ENCODE measurements around the gene WBP2NL.

Gene WBP2NL

GRCh38 chr22:42073621-42074041 is 75.0 kb downstream of the WBP2NL start:
- no peaks in the 10 kb centered on the region for H3K27me3 ChIP-seq (ENCODE audit: low read depth, low read length)
- TF ChIP-seq CTCF (IDR thresholded peaks at IDR 0.05; ENCODE audit: low read depth, low read length) (no peak), EZH2phosphoT487 (IDR thresholded peaks at IDR 0.05; ENCODE audit: low read depth) (no peak)
- peaks cover 6% of the 10 kb centered on the region for H3K36me3 ChIP-seq (replicated peaks; ENCODE audit: low read depth, low read length)
- H3K4me3 ChIP-seq (ENCODE audit: low read length): no peak overlapping the region
- no peak overlapping the region for H3K4me2 ChIP-seq (ENCODE audit: low read length)
- no peak overlapping the region for H3K27ac ChIP-seq (ENCODE audit: low read length)
- no peak overlapping the region for H3K9ac ChIP-seq (ENCODE audit: low read length)
- H3K9me3 ChIP-seq (ENCODE audit: insufficient read depth, low read length): no peaks in the 10 kb centered on the region
- peaks cover 21% of the 10 kb centered on the region for H3K4me1 ChIP-seq (ENCODE audit: low read length)
- H4K20me1 ChIP-seq (ENCODE audit: insufficient read depth, low read length): no peaks in the 10 kb centered on the region
- no peak overlapping the region for H2AFZ ChIP-seq (ENCODE audit: low read depth, low read length)
- peaks cover 18% of the 10 kb centered on the region for H3K79me2 ChIP-seq (ENCODE audit: low read length)

GRCh38 chr22:42074132-42074811 is 75.7 kb downstream of the WBP2NL start, which contains the start of gene PHETA2:
TSS of gene PHETA2 (plus strand) at chr22:42074248. CDS start at chr22:42077294, 3,046 bp downstream.
- Histone ChIP-seq H3K9ac (ENCODE audit: low read length) (no peak within 1 kb of the TSS), H3K27me3 (ENCODE audit: low read depth, low read length) (no peaks in the 10 kb centered on the region), H3K4me3 (ENCODE audit: low read length) (no peak within 1 kb of the TSS), H3K36me3 (replicated peaks; ENCODE audit: low read depth, low read length) (no peaks in the 10 kb centered on the region), H3K79me2 (ENCODE audit: low read length) (peaks cover 12% of the 10 kb centered on the region), H4K20me1 (ENCODE audit: insufficient read depth, low read length) (no peaks in the 10 kb centered on the region), H3K27ac (ENCODE audit: low read length) (no peak within 1 kb of the TSS), H3K4me2 (ENCODE audit: low read length) (no peak within 1 kb of the TSS), H2AFZ (ENCODE audit: low read depth, low read length) (no peak within 1 kb of the TSS), H3K4me1 (ENCODE audit: low read length) (peaks cover 23% of the 10 kb centered on the region), H3K9me3 (ENCODE audit: insufficient read depth, low read length) (no peaks in the 10 kb centered on the region)
- TF ChIP-seq EZH2phosphoT487 (IDR thresholded peaks at IDR 0.05; ENCODE audit: low read depth): no peak
- no peak for TF ChIP-seq CTCF (IDR thresholded peaks at IDR 0.05; ENCODE audit: low read depth, low read length)

- Histone ChIP-seq H3K9me3 (ENCODE audit: insufficient read depth, low read length) (no peaks in the 10 kb centered on the region), H2AFZ (ENCODE audit: low read depth, low read length) (no peak overlapping the region), H3K4me2 (ENCODE audit: low read length) (no peak overlapping the region), H3K9ac (ENCODE audit: low read length) (no peak overlapping the region), H3K36me3 (replicated peaks; ENCODE audit: low read depth, low read length) (no peaks in the 10 kb centered on the region), H3K79me2 (ENCODE audit: low read length) (peaks cover 5% of the 10 kb centered on the region), H3K4me3 (ENCODE audit: low read length) (no peak overlapping the region), H3K4me1 (ENCODE audit: low read length) (peaks cover 16% of the 10 kb centered on the region), H3K27me3 (ENCODE audit: low read depth, low read length) (no peaks in the 10 kb centered on the region), H3K27ac (ENCODE audit: low read length) (no peak overlapping the region), H4K20me1 (ENCODE audit: insufficient read depth, low read length) (no peaks in the 10 kb centered on the region)
- TF ChIP-seq EZH2phosphoT487 (IDR thresholded peaks at IDR 0.05; ENCODE audit: low read depth) (no peak), CTCF (IDR thresholded peaks at IDR 0.05; ENCODE audit: low read depth, low read length) (no peak)
Observed at GRCh38 chr22:42074846-42075676, 76.5 kb downstream of the WBP2NL start.

- peaks cover 15% of the 10 kb centered on the region for H3K79me2 ChIP-seq (ENCODE audit: low read length)
- no peak overlapping the region for H3K9ac ChIP-seq (ENCODE audit: low read length)
- H3K36me3 ChIP-seq (replicated peaks; ENCODE audit: low read depth, low read length): peaks cover 4% of the 10 kb centered on the region
- H4K20me1 ChIP-seq (ENCODE audit: insufficient read depth, low read length): no peaks in the 10 kb centered on the region
- H2AFZ ChIP-seq (ENCODE audit: low read depth, low read length): no peak overlapping the region
- H3K27me3 ChIP-seq (ENCODE audit: low read depth, low read length): no peaks in the 10 kb centered on the region
- no peak overlapping the region for H3K4me2 ChIP-seq (ENCODE audit: low read length)
- no peaks in the 10 kb centered on the region for H3K9me3 ChIP-seq (ENCODE audit: insufficient read depth, low read length)
- TF ChIP-seq CTCF (IDR thresholded peaks at IDR 0.05; ENCODE audit: low read depth, low read length): no peak
- no peak for TF ChIP-seq EZH2phosphoT487 (IDR thresholded peaks at IDR 0.05; ENCODE audit: low read depth)
- no peak overlapping the region for H3K27ac ChIP-seq (ENCODE audit: low read length)
- peaks cover 17% of the 10 kb centered on the region for H3K4me1 ChIP-seq (ENCODE audit: low read length)
- H3K4me3 ChIP-seq (ENCODE audit: low read length): no peak overlapping the region
Observed at GRCh38 chr22:42076764-42077485, 78.3 kb downstream of the WBP2NL start.

Data from OCI-LY3 (cell line).